Measurements from ENCODE around the gene UBE2O.

The UBE2O gene

DNA sequence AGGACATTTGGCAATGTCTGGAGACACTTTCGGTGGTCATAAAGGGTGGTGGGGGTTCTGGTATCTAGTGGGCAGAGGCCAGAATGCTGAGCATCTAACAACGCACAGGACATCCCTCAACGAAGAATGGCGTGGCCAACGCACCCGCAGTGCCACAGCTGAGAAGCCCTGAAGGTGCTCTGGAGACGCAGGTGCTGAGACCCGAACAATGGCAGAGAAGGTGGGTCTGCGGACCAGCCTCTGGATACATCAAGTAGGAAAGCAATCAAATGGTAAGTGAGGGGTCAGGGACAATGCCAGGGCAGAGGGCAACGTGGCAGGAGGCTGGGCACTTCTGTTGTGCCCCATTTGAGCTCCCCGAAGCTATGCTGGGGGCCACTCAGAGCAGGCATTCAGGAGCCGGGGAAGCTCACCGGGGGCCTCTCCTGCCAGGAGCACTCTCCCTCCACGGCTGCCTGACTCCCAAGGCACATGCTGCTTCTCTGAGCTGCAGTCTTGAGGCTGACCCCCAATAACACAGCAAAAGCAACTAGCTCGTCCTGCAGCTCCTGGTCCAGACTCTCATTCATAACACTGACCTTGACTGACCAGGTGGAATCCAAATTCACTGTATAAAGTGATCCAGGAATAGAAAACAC lies 42.5 kb downstream of the UBE2O start:
- DNase-seq: no peak

DNA sequence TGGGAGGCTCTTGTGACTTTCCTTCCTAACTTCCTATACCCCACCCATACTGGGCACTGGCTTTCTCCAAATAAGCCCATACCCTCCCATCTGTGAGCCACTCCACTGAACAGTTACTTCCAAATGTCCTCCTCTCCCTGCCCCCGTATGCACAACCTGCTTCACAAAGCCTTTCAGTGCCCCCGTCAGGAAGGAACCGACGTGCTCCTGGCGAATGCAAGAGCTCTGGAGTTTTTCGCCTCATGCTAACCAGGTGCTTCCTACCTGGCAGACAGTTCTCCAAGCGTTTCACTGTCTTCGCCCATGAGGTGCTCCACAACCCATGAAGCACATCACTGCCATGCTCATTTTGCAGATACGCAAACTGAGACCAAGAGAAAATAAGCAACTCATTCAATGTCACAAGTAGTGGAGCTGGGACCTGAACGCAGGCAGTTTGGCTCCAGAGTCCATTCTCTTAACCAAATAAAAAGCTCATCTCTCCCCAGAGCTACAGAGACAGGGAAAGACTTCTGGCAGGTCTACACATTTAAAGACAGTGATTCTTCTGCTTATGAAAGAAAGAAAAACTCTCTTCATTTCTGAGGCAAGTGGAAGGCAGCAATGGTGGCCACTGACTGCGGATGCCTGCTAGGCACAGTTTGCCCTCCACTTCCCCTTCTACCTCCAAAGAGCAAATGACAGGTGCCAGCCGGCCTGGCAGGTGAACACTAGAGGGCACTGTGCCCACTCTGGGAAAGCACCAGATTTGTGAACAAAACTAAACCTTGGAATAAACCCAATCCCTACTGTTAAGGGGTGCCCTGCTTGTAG lies 44.7 kb downstream of the UBE2O start:
- DNase-seq: no peak

DNA sequence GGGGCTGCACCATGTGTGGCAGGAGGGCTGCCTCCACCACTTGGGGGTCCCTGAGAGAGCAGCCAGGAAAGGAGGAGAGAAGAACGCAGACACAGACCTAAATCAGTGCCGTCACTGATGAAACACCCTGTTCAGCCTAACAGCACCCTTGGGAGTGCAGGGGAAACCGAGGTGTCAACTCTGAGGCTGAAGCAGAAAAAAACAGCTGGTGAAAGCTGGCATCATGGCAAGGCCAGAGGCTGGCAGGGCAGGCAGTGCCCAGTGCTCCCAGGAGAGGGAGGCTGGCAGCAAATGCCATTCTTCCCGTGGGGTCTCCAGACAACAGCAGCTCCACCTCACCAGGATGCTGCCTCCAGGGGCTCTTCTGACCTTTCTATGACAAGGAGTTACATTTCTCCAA lies 45.4 kb downstream of the UBE2O start:
- DNase-seq: no peak

DNA sequence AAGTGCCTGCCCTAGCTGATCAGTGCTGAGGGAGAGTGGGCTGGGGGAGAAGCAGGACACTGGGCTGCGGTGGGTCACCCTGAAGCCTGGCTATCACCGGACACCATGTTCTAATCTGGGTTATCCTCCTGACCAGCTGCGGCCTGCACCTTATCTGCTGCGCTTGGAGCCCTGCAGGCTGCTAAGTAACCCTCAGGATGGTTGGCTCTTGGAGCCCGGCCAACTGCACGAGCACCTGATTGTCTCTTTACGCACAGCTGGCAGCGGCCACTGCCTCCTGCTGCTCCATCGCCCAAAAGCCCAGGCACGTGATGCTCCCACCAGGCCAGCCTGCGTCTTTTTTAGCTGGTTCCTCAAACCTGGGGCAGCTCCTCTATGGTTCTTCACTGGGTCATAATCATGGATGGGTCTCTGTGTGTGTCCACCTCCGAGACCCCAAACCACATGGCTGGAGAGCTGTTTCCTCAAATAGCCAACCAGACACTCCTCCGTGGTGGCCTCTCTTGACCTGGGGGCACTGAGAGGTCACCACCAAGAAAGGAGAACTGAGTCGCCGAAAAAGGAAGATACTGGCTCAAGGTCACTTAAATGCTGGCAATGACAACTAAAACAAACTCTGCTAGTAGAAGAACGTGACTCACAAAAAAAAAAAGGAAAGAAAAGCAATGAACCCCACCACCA lies 46.8 kb downstream of the UBE2O start:
- peak; percentile 94 for DNase-seq

DNA sequence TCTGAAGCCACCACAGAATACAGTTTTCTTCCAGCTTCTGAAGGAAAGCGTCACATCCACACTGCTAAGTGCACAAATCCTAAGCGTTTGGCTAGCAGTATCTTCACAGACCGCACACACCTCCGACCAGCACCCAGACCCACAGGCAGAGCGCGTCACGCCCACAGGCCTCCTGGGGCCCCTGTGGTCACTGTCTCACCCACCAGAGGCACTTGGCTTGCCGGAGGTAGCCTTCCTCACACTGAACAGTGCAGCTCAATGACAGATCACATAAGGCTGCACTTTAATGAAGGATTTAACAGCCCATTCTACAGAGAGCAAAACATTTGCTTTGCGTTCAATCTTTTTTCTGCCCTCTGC lies 47.4 kb downstream of the UBE2O start:
- DNase-seq: peak; percentile 6

DNA sequence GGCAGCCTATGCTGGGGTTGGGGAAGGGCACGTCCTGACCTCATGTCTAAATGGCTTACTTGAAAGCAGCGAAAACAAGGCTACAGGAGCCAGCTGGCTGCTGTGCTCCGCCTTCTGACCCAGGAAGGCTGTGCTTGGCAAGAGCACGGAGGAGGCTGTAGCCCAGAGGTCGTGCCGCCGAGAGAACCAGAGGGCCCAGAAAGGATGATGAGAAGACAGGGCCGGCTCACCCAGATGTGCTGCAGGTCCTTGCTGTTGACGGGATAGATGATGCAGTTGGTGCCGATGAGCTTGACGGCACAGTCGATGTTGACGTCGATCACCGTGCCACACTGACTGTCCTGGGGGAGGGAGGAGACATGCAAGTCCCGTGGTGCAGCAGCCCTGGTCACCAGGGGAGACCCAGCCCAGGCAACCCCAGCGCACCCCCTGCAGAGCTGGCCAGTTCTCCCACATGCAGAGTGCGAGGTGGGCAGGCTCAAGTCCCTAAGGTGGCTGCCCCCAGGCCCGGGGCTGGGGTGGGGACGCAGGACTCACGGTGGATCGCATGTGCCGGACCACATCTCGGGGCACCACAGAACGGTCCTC lies 47.9 kb downstream of the UBE2O start:
- no peak for DNase-seq

DNA sequence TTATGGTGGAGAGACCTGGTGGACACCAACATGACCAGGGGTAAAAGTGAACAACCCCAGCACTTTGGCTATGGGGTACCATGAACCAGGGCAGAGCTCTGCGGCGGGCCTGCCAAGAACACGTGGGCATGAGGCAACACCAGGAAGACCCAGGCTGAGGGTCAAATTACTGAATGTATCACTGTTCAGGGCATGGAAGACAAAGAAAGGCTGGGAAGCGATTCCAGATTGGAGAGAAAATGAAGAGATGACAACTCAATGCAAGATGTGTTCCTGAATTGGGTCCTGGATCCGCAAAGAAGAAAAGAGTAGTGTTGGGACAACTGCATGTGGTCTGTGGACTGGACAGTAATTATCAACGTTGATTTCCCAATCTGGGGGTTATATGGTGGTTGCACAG lies 48.7 kb downstream of the UBE2O start:
- DNase-seq: no peak

DNA sequence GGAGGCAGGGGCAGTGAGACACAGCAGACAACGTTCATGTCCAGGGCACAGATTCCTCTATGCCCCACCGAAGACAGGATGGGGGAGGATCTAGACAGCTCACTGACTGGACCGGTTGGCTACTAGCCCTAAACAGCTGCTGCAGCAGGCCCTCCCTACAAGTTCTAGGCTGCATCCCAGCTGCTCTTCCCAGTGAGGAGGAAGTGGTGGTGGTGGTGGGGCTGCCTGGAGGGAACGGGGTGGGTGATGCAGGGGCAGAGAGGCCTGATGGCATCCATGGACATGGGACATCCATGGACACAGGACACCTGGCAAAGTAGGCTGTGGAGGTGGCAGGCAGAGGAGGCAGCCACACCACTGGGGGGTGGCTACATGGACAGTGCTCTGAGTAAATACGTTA lies 50.2 kb downstream of the UBE2O start:
- no peak for DNase-seq

DNA sequence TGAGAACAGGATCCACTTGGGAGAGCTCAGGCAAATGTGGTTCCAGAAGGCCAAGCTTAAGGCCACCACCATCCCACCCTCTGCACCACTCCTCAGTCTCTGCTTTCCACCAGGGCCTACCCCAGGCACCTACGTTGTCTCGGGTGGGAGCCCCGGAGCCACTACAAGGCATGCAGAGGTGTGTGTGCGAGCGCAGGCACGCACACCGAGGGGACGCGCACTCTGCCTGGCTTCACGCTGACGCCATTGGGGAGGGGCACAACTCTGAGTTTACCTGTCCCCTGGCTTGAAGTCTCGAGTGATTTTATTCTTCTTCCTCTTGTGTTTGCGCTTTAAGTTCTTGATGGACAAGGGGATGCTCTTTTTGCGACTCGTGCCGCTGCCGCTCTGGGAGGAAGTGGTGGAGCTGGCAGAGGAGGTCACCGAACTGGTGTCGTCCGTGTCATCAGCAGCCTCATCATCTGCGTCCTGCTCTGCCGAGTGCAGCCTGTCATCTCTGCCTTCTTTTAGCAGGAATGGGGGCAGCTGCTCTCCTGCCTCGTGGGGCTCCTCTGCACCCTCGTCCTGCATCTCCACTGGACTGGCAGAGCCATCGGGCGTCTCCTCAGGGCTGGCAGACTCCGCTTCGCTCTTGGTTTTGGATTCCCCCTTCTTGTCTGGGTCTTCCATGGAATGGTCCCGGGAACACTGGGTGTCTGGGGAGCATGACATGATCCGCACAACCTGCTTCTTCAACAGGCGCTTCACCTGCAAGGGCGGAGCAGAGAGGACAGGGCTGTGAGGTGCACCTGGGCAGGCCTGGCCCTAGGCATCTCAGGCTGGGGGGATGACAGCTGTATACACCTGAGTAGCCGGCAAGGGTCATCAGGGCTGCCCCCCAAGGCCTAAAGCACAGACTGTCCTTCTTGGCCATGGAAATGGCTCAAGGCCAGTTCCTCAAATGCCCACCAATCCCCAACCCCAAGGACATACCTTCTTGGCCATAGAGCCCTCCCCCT lies 53.5 kb downstream of the UBE2O start:
- DNase-seq: peak; percentile 13

DNA sequence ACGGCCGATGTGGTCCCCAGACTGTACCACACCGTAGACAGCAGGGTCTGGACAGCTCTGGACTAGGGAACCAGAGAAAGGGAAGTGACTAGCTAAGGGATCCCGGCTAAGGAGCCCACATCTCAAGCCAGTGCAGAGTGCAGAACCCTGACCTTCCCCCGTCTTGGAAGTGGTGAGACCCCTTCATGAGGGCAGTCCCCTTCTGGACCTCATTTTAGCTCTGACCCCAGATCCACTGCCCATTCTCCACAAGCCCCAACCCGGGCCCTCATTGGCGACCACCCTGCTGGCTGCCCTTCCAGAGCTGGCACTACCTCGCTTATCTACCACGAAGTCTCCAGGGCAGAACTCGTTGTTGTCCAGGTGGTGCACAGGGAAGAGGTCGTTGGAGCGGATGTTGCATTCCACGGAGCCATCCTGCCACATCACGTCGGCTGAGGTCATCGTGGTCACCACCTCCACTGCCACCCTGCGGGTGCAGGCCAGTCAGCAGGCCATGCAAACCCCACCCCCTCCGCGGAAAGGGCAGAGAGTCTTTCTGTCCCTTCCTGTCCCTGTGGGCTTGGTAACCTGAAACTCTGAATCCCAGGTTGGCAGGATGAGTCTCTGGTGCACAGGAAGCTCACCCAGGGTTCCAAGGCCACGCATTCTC lies 54.3 kb downstream of the UBE2O start:
- DNase-seq: peak; percentile 21

DNA sequence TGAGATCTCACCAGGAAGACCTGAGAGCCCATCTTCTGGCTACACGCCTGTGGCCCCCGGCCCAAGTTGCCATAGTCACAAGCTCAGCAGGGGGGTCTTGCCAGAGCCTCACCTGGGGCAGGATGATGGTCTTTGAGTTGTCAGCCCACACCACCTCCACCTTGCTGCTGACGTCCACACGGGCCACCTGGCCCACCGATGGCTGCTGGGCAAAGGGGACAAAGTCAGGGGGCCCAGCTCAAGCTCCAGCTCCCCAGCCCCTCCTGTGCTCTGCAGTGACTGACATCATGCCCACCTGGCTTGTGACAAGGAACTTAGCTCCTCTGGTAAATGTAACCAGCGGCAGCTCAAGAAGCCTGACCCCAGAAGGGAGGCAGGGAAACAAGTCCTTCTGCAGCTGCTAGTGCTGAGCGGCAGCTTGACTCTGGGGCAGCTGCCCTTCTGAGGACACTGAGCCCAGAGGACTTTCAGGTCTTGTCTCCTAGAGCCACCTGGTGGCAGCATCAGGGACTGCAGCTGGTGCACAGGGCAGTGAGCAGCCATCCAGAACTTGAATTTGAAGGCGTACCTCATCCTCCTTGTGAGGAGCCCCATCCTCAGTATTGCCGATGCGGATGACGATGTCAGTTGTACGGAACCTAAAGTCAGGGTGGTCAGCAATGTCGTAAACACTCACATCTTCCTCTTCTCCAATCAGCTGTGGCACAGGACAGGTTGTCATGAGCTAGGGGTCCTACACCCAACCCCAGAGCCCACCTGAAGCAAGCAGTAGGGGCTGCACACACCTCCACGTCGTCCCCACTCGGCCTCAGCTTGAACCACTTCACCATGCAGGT lies 55.0 kb downstream of the UBE2O start:
- DNase-seq: peak; percentile 74

DNA sequence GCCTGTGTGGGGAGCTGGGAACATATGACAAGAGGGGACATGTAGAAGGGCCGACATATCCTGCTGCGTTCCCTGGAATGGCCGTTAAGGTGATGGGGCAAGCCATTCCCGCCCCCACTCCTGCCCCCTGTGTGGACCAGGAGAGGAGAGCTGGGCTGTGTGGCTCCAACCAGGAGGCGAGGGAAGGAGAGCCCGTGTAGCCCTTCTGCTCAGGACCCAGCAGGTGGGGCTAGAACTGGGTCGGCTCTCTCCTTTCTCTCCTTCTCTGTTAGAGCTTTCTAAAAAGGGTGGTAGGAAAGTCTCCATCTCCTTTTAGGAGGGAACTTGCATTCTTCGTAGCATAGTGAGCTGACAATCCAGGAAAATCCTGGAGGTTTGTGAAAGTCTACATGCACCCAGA lies 55.8 kb downstream of the UBE2O start:
- DNase-seq: no peak

DNA sequence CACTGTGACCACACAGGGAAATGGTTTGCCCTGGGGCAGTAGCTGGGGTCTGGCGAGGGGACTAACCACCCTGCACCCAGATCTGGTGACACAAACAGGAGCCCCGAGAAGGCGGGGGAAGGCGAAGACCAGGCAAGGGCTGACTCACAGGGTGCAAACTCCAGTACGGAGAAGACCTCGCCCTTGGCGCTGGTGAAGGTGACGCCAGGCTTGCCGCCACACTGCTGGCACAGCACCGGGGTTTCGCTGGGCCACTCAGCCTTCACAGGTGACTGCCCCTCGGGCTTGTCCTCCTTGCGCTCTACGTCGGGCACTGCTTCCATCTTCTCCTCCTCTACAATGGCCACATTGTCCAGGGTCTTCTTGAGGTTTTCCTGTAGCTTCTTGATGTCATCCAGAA lies 57.0 kb downstream of the UBE2O start:
- no peak for DNase-seq

DNA sequence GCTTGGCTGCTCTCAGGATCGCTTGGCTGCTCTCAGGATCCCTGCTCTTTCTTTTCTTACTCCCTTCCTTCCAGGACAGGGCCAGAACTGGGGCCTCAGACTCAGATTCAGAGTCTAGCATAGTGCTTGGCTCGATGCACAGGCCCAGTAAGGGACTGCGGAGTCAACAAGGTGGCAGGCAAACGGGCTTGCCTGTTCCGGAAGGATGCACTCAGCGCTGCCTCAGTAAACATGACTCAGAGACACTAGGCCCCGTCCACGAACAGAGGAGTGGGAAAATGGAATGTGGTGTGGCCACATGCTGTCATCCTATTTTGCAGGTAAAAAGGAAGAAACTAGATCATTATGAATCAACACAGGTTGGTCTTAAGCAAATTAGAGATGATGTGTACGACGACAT lies 58.8 kb downstream of the UBE2O start:
- no peak for DNase-seq

DNA sequence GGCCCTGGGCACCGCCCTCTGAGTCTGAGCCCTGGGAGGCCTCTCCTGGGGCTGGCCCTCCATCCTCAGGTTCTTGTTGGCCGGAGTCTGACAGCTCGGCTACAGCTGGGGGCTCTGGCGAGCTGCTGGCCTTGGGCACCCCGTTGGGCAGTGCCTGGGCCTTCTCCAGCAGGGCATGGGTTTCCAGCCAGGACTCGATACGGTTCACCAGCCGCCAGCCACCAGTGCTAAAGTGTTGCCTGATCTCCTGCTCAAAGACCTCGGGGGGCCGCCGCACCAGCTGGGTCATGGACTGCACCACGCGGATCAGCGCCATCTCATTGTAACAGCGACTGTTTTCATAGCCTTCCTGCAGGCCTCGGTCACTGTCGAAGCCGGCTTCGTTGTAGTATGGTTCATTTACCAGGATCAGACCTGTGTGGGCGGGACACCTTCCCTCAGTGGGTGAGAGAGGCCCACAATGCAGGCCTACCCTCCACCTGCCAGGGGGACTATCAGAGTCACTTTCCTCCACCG lies 61.7 kb downstream of the UBE2O start:
- DNase-seq: no peak

DNA sequence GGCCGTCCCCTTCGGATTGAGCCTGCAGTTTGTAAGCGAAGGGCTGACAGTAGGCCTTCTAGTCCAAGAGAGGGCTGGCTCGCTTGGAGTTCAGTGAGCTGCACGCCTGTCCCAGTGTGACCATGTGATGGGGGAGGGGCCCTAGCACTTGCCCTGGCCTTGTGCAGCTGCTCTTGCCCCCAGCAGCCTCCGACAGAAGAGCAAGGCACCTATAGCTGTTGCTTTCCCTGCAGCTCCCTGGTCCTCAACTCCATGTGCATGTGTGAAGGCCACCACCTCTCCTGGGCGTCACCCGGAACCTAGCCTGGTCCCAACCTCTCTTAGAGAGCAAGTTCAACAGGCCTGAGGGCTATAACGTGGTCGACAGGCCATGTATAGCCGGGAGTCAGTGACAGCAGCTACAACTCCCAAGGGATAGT lies 62.9 kb downstream of the UBE2O start:
- DNase-seq: no peak

DNA sequence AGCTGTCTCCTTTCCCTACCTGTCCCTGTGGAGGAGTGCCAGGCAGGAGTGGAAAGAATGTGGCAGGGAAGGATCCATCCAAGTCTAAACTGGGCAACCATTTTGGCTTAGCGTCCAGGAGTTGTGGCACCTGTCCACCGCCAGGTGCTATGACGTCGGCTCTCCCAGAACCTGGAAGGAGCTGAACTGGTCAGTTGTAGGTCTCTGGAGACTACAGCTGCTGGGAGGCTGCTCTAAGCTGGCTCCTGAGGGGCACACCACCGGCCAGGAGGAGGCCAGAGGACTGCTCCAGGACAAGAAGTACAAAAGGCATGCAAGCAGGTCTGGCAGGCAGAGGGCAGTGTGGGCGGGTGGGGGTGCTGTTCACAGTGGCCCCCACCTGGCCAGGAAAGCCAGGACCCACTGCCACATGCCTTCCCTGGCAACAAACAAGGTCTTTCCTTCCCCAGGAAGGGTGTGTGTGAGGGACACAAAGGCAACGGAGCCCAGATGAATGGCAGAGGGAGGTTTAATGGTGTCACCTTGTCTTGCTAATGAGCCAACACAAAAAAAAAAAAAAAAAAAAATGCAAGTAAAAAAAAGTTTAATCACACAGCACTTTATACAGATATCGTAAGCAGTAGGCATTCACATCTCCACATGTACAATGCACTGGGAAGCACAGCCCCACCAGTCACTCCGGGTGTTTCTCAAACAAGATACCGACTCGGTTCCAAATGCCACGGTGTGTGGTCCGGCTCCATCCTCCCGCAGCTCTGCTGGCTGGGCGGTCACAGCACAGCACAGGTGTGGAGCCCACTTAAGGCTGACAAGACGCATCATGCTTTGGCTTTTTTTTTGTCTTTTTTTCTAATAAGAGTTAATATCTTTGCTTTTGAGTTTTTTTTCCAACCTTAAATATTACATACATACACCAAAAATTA lies 63.7 kb downstream of the UBE2O start:
- DNase-seq: no peak

DNA sequence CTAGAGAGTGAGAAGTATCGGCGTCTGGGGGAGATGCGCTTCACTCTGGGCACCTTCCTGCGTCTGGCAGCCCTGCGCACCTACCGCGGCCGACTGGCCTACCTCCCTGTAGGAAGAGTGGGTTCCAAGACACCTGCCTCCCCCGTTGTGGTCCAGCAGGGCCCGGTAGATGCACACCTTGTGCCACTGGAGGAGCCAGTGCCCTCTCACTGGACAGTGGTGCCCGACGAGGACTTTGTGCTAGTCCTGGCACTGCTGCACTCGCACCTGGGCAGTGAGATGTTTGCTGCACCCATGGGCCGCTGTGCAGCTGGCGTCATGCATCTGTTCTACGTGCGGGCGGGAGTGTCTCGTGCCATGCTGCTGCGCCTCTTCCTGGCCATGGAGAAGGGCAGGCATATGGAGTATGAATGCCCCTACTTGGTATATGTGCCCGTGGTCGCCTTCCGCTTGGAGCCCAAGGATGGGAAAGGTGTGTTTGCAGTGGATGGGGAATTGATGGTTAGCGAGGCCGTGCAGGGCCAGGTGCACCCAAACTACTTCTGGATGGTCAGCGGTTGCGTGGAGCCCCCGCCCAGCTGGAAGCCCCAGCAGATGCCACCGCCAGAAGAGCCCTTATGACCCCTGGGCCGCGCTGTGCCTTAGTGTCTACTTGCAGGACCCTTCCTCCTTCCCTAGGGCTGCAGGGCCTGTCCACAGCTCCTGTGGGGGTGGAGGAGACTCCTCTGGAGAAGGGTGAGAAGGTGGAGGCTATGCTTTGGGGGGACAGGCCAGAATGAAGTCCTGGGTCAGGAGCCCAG lies 65.8 kb downstream of the UBE2O start:
- DNase-seq: no peak
